ENCODE measurements around the gene ART5. TPM values are rescaled to one million over a fixed set of nuclear protein-coding genes. Genes with fewer than 3 reads are reported as not detected.

ART5 gene
- total RNA-seq, 4 donors from 2014 or later, result 0.69 to 2.4 (median 1.7) TPM; not detected in 1

GRCh38 chr11:3614742-3615171 lies 27.0 kb downstream of the ART5 start:
- intact Hi-C loops (cut with DNase I; ENCODE audit: low total_unique reads), result no loop called here
- Histone ChIP-seq H3K27ac (no peak overlapping the region), H3K4me1 (no peaks in the 10 kb centered on the region), H3K27me3 (no peaks in the 10 kb centered on the region), H3K9me3 (no peaks in the 10 kb centered on the region), H3K4me3 (no peak overlapping the region), H3K36me3 (no peaks in the 10 kb centered on the region)
- DNase-seq, result no peak
- TF ChIP-seq CTCF (IDR thresholded peaks at IDR 0.05) (no peak), POLR2A (IDR thresholded peaks at IDR 0.05) (no peak)

GRCh38 chr11:3613998-3614741 lies 27.6 kb downstream of the ART5 start:
- intact Hi-C loops (cut with DNase I; ENCODE audit: low total_unique reads), result no loop called here
- no peak for TF ChIP-seq POLR2A (IDR thresholded peaks at IDR 0.05)
- no peak for TF ChIP-seq CTCF (IDR thresholded peaks at IDR 0.05)
- H3K9me3 ChIP-seq, result no peaks in the 10 kb centered on the region
- no peak overlapping the region for H3K4me3 ChIP-seq
- no peak overlapping the region for H3K27ac ChIP-seq
- H3K36me3 ChIP-seq, result no peaks in the 10 kb centered on the region
- no peak for DNase-seq
- H3K4me1 ChIP-seq, result no peaks in the 10 kb centered on the region
- H3K27me3 ChIP-seq, result no peaks in the 10 kb centered on the region

GRCh38 chr11:3611976-3612678 lies 29.7 kb downstream of the ART5 start:
- intact Hi-C loops (cut with DNase I; ENCODE audit: low total_unique reads), result no loop called here
- H3K4me1 ChIP-seq, result no peaks in the 10 kb centered on the region
- TF ChIP-seq POLR2A (IDR thresholded peaks at IDR 0.05), result no peak
- TF ChIP-seq CTCF (IDR thresholded peaks at IDR 0.05), result no peak
- H3K9me3 ChIP-seq, result no peaks in the 10 kb centered on the region
- H3K27ac ChIP-seq, result no peak overlapping the region
- no peak overlapping the region for H3K4me3 ChIP-seq
- DNase-seq, result no peak
- no peaks in the 10 kb centered on the region for H3K36me3 ChIP-seq
- no peaks in the 10 kb centered on the region for H3K27me3 ChIP-seq

- TF ChIP-seq POLR2A (IDR thresholded peaks at IDR 0.05), result no peak
- no peak for TF ChIP-seq CTCF (IDR thresholded peaks at IDR 0.05)
- Histone ChIP-seq H3K36me3 (no peaks in the 10 kb centered on the region), H3K27me3 (no peaks in the 10 kb centered on the region), H3K4me3 (no peak overlapping the region), H3K9me3 (no peaks in the 10 kb centered on the region), H3K27ac (no peak overlapping the region), H3K4me1 (no peaks in the 10 kb centered on the region)
- DNase-seq, result no peak
- intact Hi-C loops (cut with DNase I; ENCODE audit: low total_unique reads), result no loop called here
Observed at GRCh38 chr11:3610846-3611245, 30.9 kb downstream of the ART5 start.
